PC-3 (cell line): ENCODE measurements around the gene MCM9.

Source experiments
- EZH2 ChIP-seq: fragments of 300-600 bp; sonication (generic); IDR thresholded peaks from one replicate; pipeline ENCODE4 v1.6.1; 2017; ENCODE audit warnings: antibody characterized with exemption, mild to moderate bottlenecking, low read length; ENCODE audit not compliant: unreplicated experiment
- TF ChIP-seq, protein P1 (sequence below): fragments of 300-600 bp; sonication (generic); conservative IDR thresholded peaks from 2 replicates; pipeline ENCODE4 v1.5.1; 2017; ENCODE audit warnings: antibody characterized with exemption, low read depth, mild to moderate bottlenecking, low read length

DNA sequence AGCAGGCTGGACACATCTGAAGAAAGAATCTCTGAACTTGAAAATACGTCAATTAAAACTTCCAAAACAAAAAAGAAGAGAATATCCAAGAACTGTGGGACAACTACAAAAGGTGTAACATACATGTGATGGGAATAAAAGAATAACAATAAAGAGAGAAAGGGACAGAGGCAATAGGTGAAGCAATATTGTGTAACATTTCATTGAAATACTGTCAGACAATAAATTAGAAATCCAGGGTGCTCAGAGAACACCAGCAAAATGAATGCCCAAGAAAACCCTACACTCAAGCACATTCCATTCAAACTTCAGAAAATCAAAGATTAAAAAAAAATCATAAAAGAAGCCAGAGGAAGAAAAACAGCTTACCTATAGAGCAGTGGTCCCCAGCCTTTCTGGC lies 74.6 kb downstream of the MCM9 start:
- TF ChIP-seq, protein P1, sequence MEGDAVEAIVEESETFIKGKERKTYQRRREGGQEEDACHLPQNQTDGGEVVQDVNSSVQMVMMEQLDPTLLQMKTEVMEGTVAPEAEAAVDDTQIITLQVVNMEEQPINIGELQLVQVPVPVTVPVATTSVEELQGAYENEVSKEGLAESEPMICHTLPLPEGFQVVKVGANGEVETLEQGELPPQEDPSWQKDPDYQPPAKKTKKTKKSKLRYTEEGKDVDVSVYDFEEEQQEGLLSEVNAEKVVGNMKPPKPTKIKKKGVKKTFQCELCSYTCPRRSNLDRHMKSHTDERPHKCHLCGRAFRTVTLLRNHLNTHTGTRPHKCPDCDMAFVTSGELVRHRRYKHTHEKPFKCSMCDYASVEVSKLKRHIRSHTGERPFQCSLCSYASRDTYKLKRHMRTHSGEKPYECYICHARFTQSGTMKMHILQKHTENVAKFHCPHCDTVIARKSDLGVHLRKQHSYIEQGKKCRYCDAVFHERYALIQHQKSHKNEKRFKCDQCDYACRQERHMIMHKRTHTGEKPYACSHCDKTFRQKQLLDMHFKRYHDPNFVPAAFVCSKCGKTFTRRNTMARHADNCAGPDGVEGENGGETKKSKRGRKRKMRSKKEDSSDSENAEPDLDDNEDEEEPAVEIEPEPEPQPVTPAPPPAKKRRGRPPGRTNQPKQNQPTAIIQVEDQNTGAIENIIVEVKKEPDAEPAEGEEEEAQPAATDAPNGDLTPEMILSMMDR: no peak
- no peak for TF ChIP-seq EZH2
